ENCODE measurements around the gene ZNF280A. TPM values are rescaled to one million over a fixed set of nuclear protein-coding genes. Genes with fewer than 3 reads are reported as not detected.

ZNF280A gene
- total RNA-seq, 1 experiment from 2014 or later = not detected

- H3K36me3 ChIP-seq (ENCODE audit: low read depth, low read length) = no peaks in the 10 kb centered on the region
- no peaks in the 10 kb centered on the region; the same call in 1 of the 2 replicates for H3K4me1 ChIP-seq (ENCODE audit: insufficient read depth, low read length)
- H4K20me1 ChIP-seq (ENCODE audit: low read length) = no peaks in the 10 kb centered on the region
- peak within 1 kb of the TSS; percentile 89 for H2AFZ ChIP-seq (ENCODE audit: low read length)
- peak within 1 kb of the TSS; percentile 71 for H3K4me3 ChIP-seq (ENCODE audit: low read length)
- no TSS peak for BruUV-seq (replicated peaks)
- intact Hi-C loops (cut with micrococcal nuclease) = no loop called here
- no peaks in the 10 kb centered on the region for H3K9me3 ChIP-seq (ENCODE audit: low read length)
- H3K9me2 ChIP-seq (replicated peaks; ENCODE audit: low read length) = no peaks in the 10 kb centered on the region
- ChIA-PET CTCF (interaction anchor here (0.6 kb wide), 1 partner anchor 79 kb away, joined by 7 read pairs; no protein-coding TSS in a partner anchor), POLR2A (ENCODE audit: unreplicated experiment) (interaction anchor here (0.6 kb wide), 1 partner anchor 59 kb away, joined by 3 read pairs; no protein-coding TSS in a partner anchor)
- H3K27me3 ChIP-seq (ENCODE audit: low read length) = peaks cover 6% of the 10 kb centered on the region; the same call in 1 of the 2 replicates
- TF ChIP-seq EZH2 (IDR thresholded peaks at IDR 0.05; ENCODE audit: low read length, unreplicated experiment) = no peak
- peak; percentile 61 for TF ChIP-seq CTCF (conservative IDR thresholded peaks at IDR 0.05; ENCODE audit: low read depth, low read length)
- no peak within 1 kb of the TSS for H3K27ac ChIP-seq (ENCODE audit: low read length)
- peak within 1 kb of the TSS; percentile 72 for H3K9ac ChIP-seq (ENCODE audit: low read length)
- H3F3A ChIP-seq (ENCODE audit: low read length, unreplicated experiment) = no peaks in the 10 kb centered on the region
- DNase-seq (peak; percentile 71), ATAC-seq (peak; percentile 99)
- H3K4me2 ChIP-seq (ENCODE audit: low read length) = peak within 1 kb of the TSS; percentile 81
- no peaks in the 10 kb centered on the region for H3K79me2 ChIP-seq (ENCODE audit: low read length)
Observed at GRCh38 chr22:22508274-22509176, 11.5 kb downstream of the ZNF280A start, which contains the start of gene ZNF280B. TSS of gene ZNF280B (minus strand) at chr22:22508742. CDS start at chr22:22489398, 19,344 bp downstream.

- CTCF ChIA-PET = no interaction called here
Observed at GRCh38 chr22:22507743-22508273, 12.3 kb downstream of the ZNF280A start.

More at GRCh38 chr22:22507743-22508273, 12.3 kb downstream of the ZNF280A start:
- Histone ChIP-seq H3K4me3 (ENCODE audit: low read length) (peak overlapping the region; percentile 71), H4K20me1 (ENCODE audit: low read length) (no peaks in the 10 kb centered on the region), H3K4me1 (ENCODE audit: insufficient read depth, low read length) (no peaks in the 10 kb centered on the region; the same call in 1 of the 2 replicates), H3K27me3 (ENCODE audit: low read length) (peaks cover 3% of the 10 kb centered on the region; the same call in 1 of the 2 replicates), H3K9me3 (ENCODE audit: low read length) (no peaks in the 10 kb centered on the region), H2AFZ (ENCODE audit: low read length) (peak overlapping the region; percentile 89), H3K27ac (ENCODE audit: low read length) (no peak overlapping the region), H3F3A (ENCODE audit: low read length, unreplicated experiment) (no peaks in the 10 kb centered on the region), H3K36me3 (ENCODE audit: low read depth, low read length) (no peaks in the 10 kb centered on the region), H3K79me2 (ENCODE audit: low read length) (no peaks in the 10 kb centered on the region), H3K4me2 (ENCODE audit: low read length) (peak overlapping the region; percentile 81), H3K9ac (ENCODE audit: low read length) (peak overlapping the region; percentile 72), H3K9me2 (replicated peaks; ENCODE audit: low read length) (no peaks in the 10 kb centered on the region)
- intact Hi-C loops (cut with micrococcal nuclease) = no loop called here
- DNase-seq (no peak), ATAC-seq (no peak)
- TF ChIP-seq EZH2 (IDR thresholded peaks at IDR 0.05; ENCODE audit: low read length, unreplicated experiment) (no peak), EZH2phosphoT487 (IDR thresholded peaks at IDR 0.05; ENCODE audit: borderline replicate concordance, low read length) (no peak), CTCF (conservative IDR thresholded peaks at IDR 0.05; ENCODE audit: low read depth, low read length) (no peak)
- POLR2A ChIA-PET (ENCODE audit: unreplicated experiment) = no interaction called here
- BruUV-seq (replicated peaks) = no TSS peak

Measured in PC-3 (cell line).